Keratinocyte (primary cell): ENCODE results near the gene NOX3. TPM values are rescaled to one million over a fixed set of nuclear protein-coding genes. Genes with fewer than 3 reads are reported as not detected.

ENCODE experiments used
- DNase-seq: peaks from one replicate; pipeline ENCODE4 v3.0.0-alpha.2; 2011; ENCODE audit warnings: low read depth, missing footprints, low spot score
- FAIRE-seq: peaks from 2 replicates; lab custom pipeline; 2011; peaks lifted over from hg19 to GRCh38; lab: Jason Lieb, UNC
- H2AFZ ChIP-seq: 2 replicates; pipeline ENCODE4 v1.6.0; 2012; ENCODE audit warnings: low read length, control low read depth, inconsistent platforms; ENCODE audit not compliant: control insufficient read depth
- H3K27ac ChIP-seq: 2 replicates; pipeline ENCODE4 v1.5.1; 2011; ENCODE audit warnings: low read length; ENCODE audit not compliant: control insufficient read depth, insufficient read depth
- H3K27me3 ChIP-seq: 3 replicates; pipeline ENCODE4 v1.6.0; 2011; ENCODE audit warnings: low read length; ENCODE audit not compliant: control insufficient read depth, insufficient read depth; ENCODE audit errors: extremely low read depth
- H3K36me3 ChIP-seq, 2 experiments: 2 replicates in 1 of 2; 3 replicates in 1 of 2; pipeline ENCODE4 v1.5.1; 2011; ENCODE audit warnings: low read length in 2 of 2, mild to moderate bottlenecking in 1 of 2; ENCODE audit not compliant: control insufficient read depth in 2 of 2, insufficient read depth in 2 of 2; ENCODE audit errors: extremely low read depth in 1 of 2
- H3K4me1 ChIP-seq: 3 replicates; pipeline ENCODE4 v1.5.1; 2011; ENCODE audit warnings: low read length; ENCODE audit not compliant: control insufficient read depth, insufficient read depth; ENCODE audit errors: extremely low read depth
- H3K4me2 ChIP-seq: 3 replicates; pipeline ENCODE4 v1.6.0; 2011; ENCODE audit warnings: low read depth, low read length; ENCODE audit not compliant: control insufficient read depth, insufficient read depth; ENCODE audit errors: extremely low read depth
- H3K4me3 ChIP-seq, 3 experiments: fragments of 200-600 bp in 1 of 3; sonication (generic) in 1 of 3; 2 replicates in 2 of 3; 3 replicates in 1 of 3; pipeline ENCODE4 v1.5.1; 2011 to 2016; ENCODE audit warnings: low read length in 3 of 3, mild to moderate bottlenecking in 3 of 3, control low read depth in 2 of 3, inconsistent platforms in 1 of 3, low read depth in 1 of 3, mixed read lengths in 1 of 3, mixed run types in 1 of 3, moderate library complexity in 1 of 3; ENCODE audit not compliant: control insufficient read depth in 2 of 3, insufficient read depth in 2 of 3; ENCODE audit errors: extremely low read depth in 1 of 3
- H3K79me2 ChIP-seq: 2 replicates; pipeline ENCODE4 v1.6.0; 2012; ENCODE audit warnings: low read length; ENCODE audit not compliant: control insufficient read depth, insufficient read depth
- H3K9ac ChIP-seq: 3 replicates; pipeline ENCODE4 v1.6.0; 2011; ENCODE audit warnings: low read length; ENCODE audit not compliant: control insufficient read depth, insufficient read depth; ENCODE audit errors: extremely low read depth
- H3K9me1 ChIP-seq: 3 replicates; pipeline ENCODE4 v1.6.0; 2011; ENCODE audit warnings: low read length; ENCODE audit not compliant: control insufficient read depth, insufficient read depth; ENCODE audit errors: extremely low read depth
- H3K9me3 ChIP-seq: 2 replicates; pipeline ENCODE4 v1.5.1; 2012; ENCODE audit warnings: low read depth, low read length; ENCODE audit not compliant: control insufficient read depth
- H4K20me1 ChIP-seq: 3 replicates; pipeline ENCODE4 v1.6.0; 2011; ENCODE audit warnings: low read length; ENCODE audit not compliant: control insufficient read depth, insufficient read depth; ENCODE audit errors: extremely low read depth
- CTCF ChIP-seq, 3 experiments: IDR thresholded peaks in 1 of 3; conservative IDR thresholded peaks in 1 of 3; optimal IDR thresholded peaks in 1 of 3; 2 replicates in 2 of 3; 3 replicates in 1 of 3; pipeline versions ENCODE3 to v1.5.1; 2011; ENCODE audit warnings: low read length in 3 of 3, mild to moderate bottlenecking in 3 of 3, moderate library complexity in 2 of 3, control low read depth in 1 of 3, inconsistent platforms in 1 of 3; ENCODE audit not compliant: insufficient read depth in 2 of 3; ENCODE audit errors: extremely low read depth in 1 of 3
- EZH2 ChIP-seq: IDR thresholded peaks from one replicate; pipeline ENCODE4 v1.6.1; 2012; ENCODE audit warnings: inconsistent platforms, mild to moderate bottlenecking, low read length, moderate library complexity
- dilution Hi-C: fragments of 300-500 bp; cut with MboI; formaldehyde crosslinking; loops from one replicate; pipeline ENCODE4 v1.7.0; 2020; ENCODE audit warnings: low sequenced_read_pairs; ENCODE audit not compliant: extremely low pct_ligation_motif_present
- polyA plus RNA-seq, 5 experiments: library from polyadenylated mRNA; depleted of rRNA in 3 of 5; stranded (reverse) in 3 of 5; stranded (forward) in 1 of 5; unstranded in 1 of 5; fragments of >200 nt; gene quantifications; 1 replicate in 1 of 5; 2 replicates in 3 of 5; 3 replicates in 1 of 5; pipeline versions ENCODE4 v1.2.1 to v1.2.3, GENCODE V29; 2011 to 2012; ENCODE audit warnings: missing spikeins in 2 of 5, low read depth in 1 of 5, low replicate concordance in 1 of 5

NOX3 gene
- polyA plus RNA-seq, 1 donor (not counting 4 experiments of a cell fraction or from before 2014, with no cell fraction given), result not detected

DNA sequence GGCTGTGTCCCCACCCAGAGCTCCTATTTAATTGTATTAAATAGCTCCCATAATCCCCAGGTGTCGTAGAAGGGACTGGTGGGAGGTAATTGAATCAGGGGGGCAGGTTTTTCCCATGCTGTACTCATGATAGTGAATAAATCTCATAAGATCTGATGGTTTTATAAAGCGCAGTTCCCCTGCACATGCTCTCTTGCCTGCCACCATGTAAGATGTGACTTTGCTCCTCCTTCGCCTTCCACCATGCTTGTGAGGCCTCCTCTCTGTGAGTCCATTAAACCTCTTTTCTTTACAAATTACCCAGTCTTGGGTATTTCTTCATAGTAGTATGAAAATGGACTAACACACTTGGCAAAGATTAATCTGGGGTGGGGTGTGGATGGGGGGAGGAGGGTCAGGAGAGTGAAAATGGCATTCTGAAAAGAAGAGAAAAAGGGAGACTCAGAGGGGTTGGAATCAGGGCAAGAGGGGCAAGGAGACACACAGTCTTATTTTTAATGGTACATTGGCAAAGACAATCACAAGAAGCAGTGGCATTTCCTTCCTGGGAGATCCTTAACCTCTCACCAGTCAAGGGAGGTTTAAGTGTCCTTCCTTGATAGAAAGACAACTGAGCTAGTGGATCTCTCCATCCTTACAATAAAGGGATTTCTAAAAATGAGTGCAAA is 37.5 kb upstream of the NOX3 start:
- TF ChIP-seq CTCF (optimal IDR thresholded peaks at IDR 0.05 in 1 of 3, IDR thresholded peaks at IDR 0.05 in 1 of 3, conservative IDR thresholded peaks at IDR 0.05 in 1 of 3; ENCODE audit: extremely low read depth in 1 of 3, insufficient read depth in 2 of 3, low read length in 3 of 3) (no peak), EZH2 (no peak)

GRCh38 chr6:155492061-155492735 is 36.6 kb upstream of the NOX3 start:
- no peak overlapping the region for H3K9ac ChIP-seq
- DNase-seq, result no peak
- H2AFZ ChIP-seq, result no peak overlapping the region
- H3K4me3 ChIP-seq, result no peak overlapping the region
- H3K4me2 ChIP-seq, result no peak overlapping the region
- H3K4me1 ChIP-seq, result peaks cover 23% of the 10 kb centered on the region
- H3K9me1 ChIP-seq, result no peaks in the 10 kb centered on the region
- H3K79me2 ChIP-seq, result no peaks in the 10 kb centered on the region
- peaks cover 2% of the 10 kb centered on the region for H3K9me3 ChIP-seq
- FAIRE-seq, result no peak
- TF ChIP-seq EZH2 (no peak), CTCF (optimal IDR thresholded peaks at IDR 0.05 in 1 of 3, IDR thresholded peaks at IDR 0.05 in 1 of 3, conservative IDR thresholded peaks at IDR 0.05 in 1 of 3; ENCODE audit: extremely low read depth in 1 of 3, insufficient read depth in 2 of 3, low read length in 3 of 3) (no peak)
- H3K27me3 ChIP-seq, result no peaks in the 10 kb centered on the region
- H3K27ac ChIP-seq, result no peak overlapping the region
- no peaks in the 10 kb centered on the region for H3K36me3 ChIP-seq
- dilution Hi-C loops, result no loop called here
- H4K20me1 ChIP-seq, result no peaks in the 10 kb centered on the region

More for the DNA sequence above, 37.5 kb upstream of the NOX3 start:
- H3K4me3 ChIP-seq, result no peak overlapping the region
- H3K9me1 ChIP-seq, result no peaks in the 10 kb centered on the region
- peaks cover 23% of the 10 kb centered on the region for H3K4me1 ChIP-seq
- no peak overlapping the region for H2AFZ ChIP-seq
- no peaks in the 10 kb centered on the region for H3K79me2 ChIP-seq
- no peaks in the 10 kb centered on the region for H4K20me1 ChIP-seq
- H3K36me3 ChIP-seq, result no peaks in the 10 kb centered on the region
- DNase-seq, result no peak
- H3K27me3 ChIP-seq, result no peaks in the 10 kb centered on the region
- no peak overlapping the region for H3K9ac ChIP-seq
- H3K9me3 ChIP-seq, result peaks cover 2% of the 10 kb centered on the region
- H3K27ac ChIP-seq, result peak overlapping the region; percentile 32
- dilution Hi-C loops, result no loop called here
- no peak for FAIRE-seq
- peak overlapping the region; percentile 73 for H3K4me2 ChIP-seq
